Stomach (tissue), 9 donors: Measurements from ENCODE around the gene ALK. TPM values are rescaled to one million over a fixed set of nuclear protein-coding genes. Genes with fewer than 3 reads are reported as not detected.
A peak's percentile ranks its signal among the peaks of the same experiment; 100 is the strongest.

Experiments used
- DNase-seq, 2 donors: peaks; one replicate each; pipeline versions ENCODE4 v3.0.0 to v3.0.0-alpha.2; 2013 to 2019
- H3K27ac ChIP-seq, 5 donors: fragments of 200-600 bp in 4 of 5; sonication (generic) in 4 of 5; one replicate each; pipeline ENCODE4 v1.5.1; 2013 to 2019; ENCODE audit warnings: mild to moderate bottlenecking in 1 of 5, moderate library complexity in 1 of 5
- H3K27me3 ChIP-seq, 3 donors: fragments of 200-600 bp; sonication (generic); one replicate each; pipeline ENCODE4 v1.5.1; 2017 to 2019; ENCODE audit warnings: mixed run types in 1 of 3
- H3K36me3 ChIP-seq, 4 donors: fragments of 200-600 bp; sonication (generic); 1 replicate in 3 of 4; 2 replicates in 1 of 4; pipeline ENCODE4 v1.5.1; 2016 to 2019
- H3K4me1 ChIP-seq, 4 donors: fragments of 200-600 bp; sonication (generic); one replicate each; pipeline ENCODE4 v1.5.1; 2016 to 2019
- H3K4me3 ChIP-seq, 4 donors: fragments of 200-600 bp; sonication (generic) in 3 of 4; one replicate each; pipeline ENCODE4 v1.5.1; 2016 to 2019; ENCODE audit warnings: mild to moderate bottlenecking in 1 of 4
- H3K9me3 ChIP-seq, 4 donors: fragments of 200-600 bp; sonication (generic); one replicate each; pipeline ENCODE4 v1.5.1; 2016 to 2019
- CTCF ChIP-seq, 7 experiments: fragments of 450-650 bp in 4 of 7; fragments of 200-600 bp in 3 of 7; sonication (generic) in 3 of 7; IDR thresholded peaks; one replicate each; pipeline ENCODE4 v1.5.1; 2016 to 2019; ENCODE audit warnings: antibody characterized with exemption in 7 of 7, control low read depth in 2 of 7, mild to moderate bottlenecking in 1 of 7
- EP300 ChIP-seq: sonication (generic); formaldehyde crosslinking; IDR thresholded peaks from one replicate; pipeline ENCODE4 v1.6.1; 2017; ENCODE audit warnings: antibody characterized with exemption
- POLR2A ChIP-seq, 4 donors: fragments of 450-650 bp; IDR thresholded peaks; one replicate each; pipeline ENCODE4 v1.6.1; 2016; ENCODE audit warnings: antibody characterized with exemption in 4 of 4, control low read depth in 2 of 4, mild to moderate bottlenecking in 1 of 4, moderate library complexity in 1 of 4
- POLR2AphosphoS5 ChIP-seq, 3 donors: sonication (generic); formaldehyde crosslinking; IDR thresholded peaks; one replicate each; pipeline ENCODE4 v1.6.1; 2016; ENCODE audit warnings: antibody characterized with exemption in 3 of 3
- WGBS, 5 donors: extraction: QIAGEN DNeasy Blood & Tissue Kit in 3 of 5; methylation state at CpG; one replicate each; pipeline versions ENCODE4 v1.1.5 to v1.1.7; 2013 to 2018; 5-methylcytosine and 5-hydroxymethylcytosine counted together
- intact Hi-C: fragments of 100-400 bp; cut with DNase I; formaldehyde crosslinking; loops from one replicate; pipeline ENCODE4 v1.15.1; 2023; ENCODE audit warnings: low total_unique reads
- polyA plus RNA-seq, 3 donors: library from polyadenylated mRNA; stranded (reverse); fragments of 200-250 nt; gene quantifications; one replicate each; pipeline ENCODE4 v1.2.3, GENCODE V29; 2013
- total RNA-seq, 5 donors: library from RNA; depleted of rRNA; stranded (reverse); fragments of >200 nt; gene quantifications; one replicate each; pipeline versions ENCODE4 v1.1.0 to v1.2.3, GENCODE V29; 2014 to 2016
- donor health status: healthy with polysubstance abuse.
- donor health status: Bipolar disorder and iron deficiency.
- donor health status: healthy.

The ALK gene
- total and polyA plus RNA-seq, 8 donors, result 0.13 to 0.92 TPM; not detected in 6

- H3K4me1 ChIP-seq, result no peaks in the 10 kb centered on the region
- H3K27me3 ChIP-seq, result peaks cover 0 to 13% (median 0%) of the 10 kb centered on the region in 3 donors
- intact Hi-C loops, result loop anchor here (10.0 kb wide), 1 partner anchor 549 kb away; no protein-coding TSS in a partner anchor
- no peaks in the 10 kb centered on the region for H3K9me3 ChIP-seq
- DNase-seq, result peak in 1 of 2 donors; percentile 30
- no peak overlapping the region for H3K27ac ChIP-seq
- no peak overlapping the region for H3K4me3 ChIP-seq
- no peaks in the 10 kb centered on the region for H3K36me3 ChIP-seq
- TF ChIP-seq CTCF (IDR thresholded peaks at IDR 0.05) (peak in 1 of 7 experiments; percentile 23), POLR2A (IDR thresholded peaks at IDR 0.05) (no peak)
- WGBS, 5 donors, result 26 to 51% (median 43%) methylated on average over 4 of the region's 4 CpGs
Measured at GRCh38 chr2:29295845-29296244, 625.5 kb downstream of the ALK start.

GRCh38 chr2:29293830-29294438 lies 627.5 kb downstream of the ALK start:
- Histone ChIP-seq H3K27ac (no peak overlapping the region), H3K4me1 (no peaks in the 10 kb centered on the region), H3K9me3 (no peaks in the 10 kb centered on the region), H3K27me3 (peaks cover 0 to 13% (median 0%) of the 10 kb centered on the region in 3 donors), H3K36me3 (no peaks in the 10 kb centered on the region), H3K4me3 (no peak overlapping the region)
- TF ChIP-seq EP300 (no peak), CTCF (IDR thresholded peaks at IDR 0.05) (no peak)
- peak in 1 of 2 donors; percentile 79 for DNase-seq
- 14 to 19% (median 16%) methylated on average over 5 of the region's 5 CpGs for WGBS, 5 donors
- intact Hi-C loops, result loop anchor here (10.0 kb wide), 1 partner anchor 551 kb away; no protein-coding TSS in a partner anchor

GRCh38 chr2:29290293-29291047 lies 630.9 kb downstream of the ALK start:
- TF ChIP-seq POLR2AphosphoS5 (IDR thresholded peaks at IDR 0.05), result no peak
- TF ChIP-seq CTCF (IDR thresholded peaks at IDR 0.05), result no peak
- no peak for TF ChIP-seq POLR2A (IDR thresholded peaks at IDR 0.05)
- TF ChIP-seq EP300, result no peak
- Histone ChIP-seq H3K36me3 (no peaks in the 10 kb centered on the region), H3K27me3 (peaks cover 0 to 23% (median 0%) of the 10 kb centered on the region in 3 donors)

GRCh38 chr2:29284671-29285070 lies 636.7 kb downstream of the ALK start:
- intact Hi-C loops, result no loop called here
- H3K27me3 ChIP-seq, result peaks cover 0 to 21% (median 0%) of the 10 kb centered on the region in 3 donors
- 89 to 97% (median 94%) methylated on average over 10 of the region's 10 CpGs for WGBS, 5 donors
- H3K4me3 ChIP-seq, result no peak overlapping the region
- no peak for TF ChIP-seq EP300
- no peak for TF ChIP-seq POLR2A (IDR thresholded peaks at IDR 0.05)
- TF ChIP-seq POLR2AphosphoS5 (IDR thresholded peaks at IDR 0.05), result no peak
- no peak for TF ChIP-seq CTCF (IDR thresholded peaks at IDR 0.05)
- no peaks in the 10 kb centered on the region for H3K9me3 ChIP-seq
- peaks cover 0 to 12% (median 0%) of the 10 kb centered on the region in 4 donors for H3K4me1 ChIP-seq
- no peak overlapping the region for H3K27ac ChIP-seq
- H3K36me3 ChIP-seq, result no peaks in the 10 kb centered on the region
- DNase-seq, result no peak

More at GRCh38 chr2:29290293-29291047, 630.9 kb downstream of the ALK start:
- H3K4me3 ChIP-seq, result no peak overlapping the region
- H3K27ac ChIP-seq, result no peak overlapping the region
- no peaks in the 10 kb centered on the region for H3K9me3 ChIP-seq
- no peaks in the 10 kb centered on the region for H3K4me1 ChIP-seq
- WGBS, 5 donors, result 55 to 63% (median 60%) methylated on average over 8 of the region's 8 CpGs
- intact Hi-C loops, result loop anchor here (10.0 kb wide), 1 partner anchor 554 kb away; no protein-coding TSS in a partner anchor
- no peak for DNase-seq
